HG03469 (cell line): ENCODE measurements around the gene OSBPL5.

Experiments
- ATAC-seq: cut with Tn5 transposase; IDR thresholded peaks from one replicate; pipeline ENCODE4 v1.9.1; 2021; ENCODE audit warnings: mild to moderate bottlenecking, moderate library complexity, moderate number of reproducible peaks; ENCODE audit not compliant: unreplicated experiment

Gene OSBPL5

DNA sequence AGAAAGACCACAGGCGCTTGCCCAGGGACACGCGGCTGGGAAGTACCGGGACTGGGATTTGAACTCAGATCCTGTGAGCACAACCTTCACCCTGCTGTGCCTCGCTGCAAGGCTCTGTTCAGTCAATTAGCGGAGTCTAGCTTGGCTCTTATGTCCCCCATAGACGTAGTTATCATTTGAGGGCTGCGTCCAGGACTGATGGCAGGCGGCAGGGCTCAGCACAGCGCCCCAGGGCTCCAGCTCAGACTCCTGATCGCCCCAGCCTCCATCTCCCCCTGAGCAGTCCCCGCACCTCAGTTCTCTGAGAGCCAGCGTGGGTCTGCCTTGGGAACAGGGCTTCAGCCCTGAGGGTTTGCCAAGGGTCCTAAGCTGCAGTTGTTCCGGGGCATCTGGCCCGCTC, 33.7 kb upstream of the OSBPL5 start:
- ATAC-seq = no peak

DNA sequence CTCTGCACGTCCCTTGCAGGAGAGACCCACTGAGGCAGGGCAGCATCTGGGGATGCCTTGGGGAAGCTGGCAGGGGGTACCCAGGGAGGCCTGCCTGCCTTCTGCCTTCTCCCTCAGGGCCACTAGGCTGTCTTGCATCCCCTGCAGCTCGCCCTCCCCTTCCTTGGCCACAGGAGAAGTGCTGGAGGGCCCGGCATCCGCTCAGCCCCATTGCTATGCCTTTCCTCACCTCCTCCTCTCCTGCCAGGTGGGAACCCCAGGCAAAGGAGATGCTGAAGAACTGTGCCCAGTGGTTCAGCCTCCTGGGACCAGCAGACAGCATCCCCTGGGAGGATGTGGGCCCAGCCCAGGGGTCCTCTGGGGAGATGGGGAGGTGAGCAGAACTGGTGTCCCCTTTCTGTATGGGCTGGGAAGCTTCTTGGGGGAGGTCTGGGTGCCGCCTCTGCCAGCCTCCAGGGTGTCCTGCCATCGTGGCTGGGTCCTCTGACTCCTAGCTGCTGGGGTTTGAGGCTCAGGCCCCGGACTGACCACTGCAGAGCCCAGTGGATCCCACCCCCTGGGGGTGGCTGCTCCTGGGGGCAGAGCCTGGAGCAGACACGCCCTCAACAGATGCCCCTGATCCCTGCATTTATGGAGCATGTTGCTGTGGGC, 32.9 kb upstream of the OSBPL5 start:
- no peak for ATAC-seq

DNA sequence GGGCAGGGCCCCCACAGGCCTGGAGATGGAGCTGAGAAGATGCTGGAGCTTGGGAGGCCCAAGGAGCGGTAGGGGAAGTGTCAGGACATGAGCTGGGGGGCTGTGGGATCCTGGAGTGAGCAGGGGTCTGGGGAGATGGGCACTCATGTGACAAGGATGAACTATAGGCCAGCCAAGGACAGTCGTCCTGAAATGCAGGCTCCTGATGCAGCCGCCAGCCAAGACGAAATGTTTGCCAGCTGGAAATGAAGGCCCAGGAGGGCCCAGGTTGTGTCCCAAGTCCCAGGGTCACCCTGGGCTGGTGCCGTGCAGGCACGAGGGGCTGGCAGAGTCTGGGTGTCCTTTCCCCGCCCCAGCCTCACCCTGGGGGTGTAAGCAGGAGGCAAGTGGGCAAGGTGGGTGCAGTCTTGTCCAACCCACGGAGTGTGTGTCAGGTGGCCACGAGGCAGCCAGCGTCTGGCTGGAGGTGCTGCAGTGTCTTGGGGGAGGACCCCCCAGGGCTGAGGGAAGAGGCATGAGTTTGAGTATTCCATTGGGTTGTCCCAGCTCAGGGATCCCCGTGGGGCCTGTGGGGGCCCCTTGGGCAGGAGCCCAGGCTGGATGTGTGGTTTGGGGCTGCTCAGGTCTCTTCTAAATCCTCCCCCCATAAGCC, 32.1 kb upstream of the OSBPL5 start:
- no peak for ATAC-seq

DNA sequence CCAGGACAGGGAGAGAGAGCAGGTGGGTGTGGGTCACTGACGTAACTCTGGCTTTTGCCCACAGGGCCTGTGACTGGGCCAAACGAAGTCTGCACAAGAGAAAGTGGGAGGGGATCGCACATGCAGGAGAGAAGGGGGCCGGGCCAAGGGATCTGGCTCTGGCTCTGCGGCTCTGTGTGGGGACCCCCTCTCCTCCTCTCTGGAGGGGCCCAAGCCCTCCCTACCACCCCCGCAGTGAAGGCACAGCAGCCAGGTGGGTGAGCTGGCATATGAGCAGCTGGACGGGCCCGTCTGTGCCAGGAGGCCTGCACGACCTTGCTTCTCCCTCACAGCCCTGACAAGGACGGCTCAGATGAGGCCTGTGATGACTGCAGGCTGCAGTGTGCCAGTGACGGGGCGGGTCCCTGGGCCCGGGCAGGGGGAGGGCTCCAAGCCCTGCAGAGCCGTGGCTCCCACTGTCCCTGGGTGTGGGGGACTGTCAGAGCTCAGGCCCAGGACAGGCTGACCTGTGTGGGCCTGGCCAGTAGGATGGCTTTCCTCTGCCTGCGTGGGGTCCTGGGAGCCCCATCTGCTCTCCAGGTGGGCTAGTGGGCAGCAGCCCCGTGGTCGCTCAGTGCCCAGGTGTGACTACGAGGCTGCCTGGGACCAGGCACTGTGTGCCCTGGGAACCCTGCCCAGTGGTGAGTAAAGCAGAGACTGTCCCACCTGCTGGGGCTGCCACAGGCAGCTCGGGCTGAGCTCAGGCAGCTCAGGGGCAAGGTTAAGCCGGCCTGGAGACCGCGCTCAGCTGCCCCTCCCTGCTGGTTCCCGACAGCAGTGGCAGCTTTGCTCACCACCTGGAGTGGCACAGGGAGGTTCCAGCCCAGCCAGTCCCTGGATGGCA, 31.3 kb upstream of the OSBPL5 start:
- no peak for ATAC-seq

- ATAC-seq = no peak
Observed at GRCh38 chr11:3195251-3196160, 30.4 kb upstream of the OSBPL5 start.

GRCh38 chr11:3194016-3194816, 29.1 kb upstream of the OSBPL5 start:
- no peak for ATAC-seq

DNA sequence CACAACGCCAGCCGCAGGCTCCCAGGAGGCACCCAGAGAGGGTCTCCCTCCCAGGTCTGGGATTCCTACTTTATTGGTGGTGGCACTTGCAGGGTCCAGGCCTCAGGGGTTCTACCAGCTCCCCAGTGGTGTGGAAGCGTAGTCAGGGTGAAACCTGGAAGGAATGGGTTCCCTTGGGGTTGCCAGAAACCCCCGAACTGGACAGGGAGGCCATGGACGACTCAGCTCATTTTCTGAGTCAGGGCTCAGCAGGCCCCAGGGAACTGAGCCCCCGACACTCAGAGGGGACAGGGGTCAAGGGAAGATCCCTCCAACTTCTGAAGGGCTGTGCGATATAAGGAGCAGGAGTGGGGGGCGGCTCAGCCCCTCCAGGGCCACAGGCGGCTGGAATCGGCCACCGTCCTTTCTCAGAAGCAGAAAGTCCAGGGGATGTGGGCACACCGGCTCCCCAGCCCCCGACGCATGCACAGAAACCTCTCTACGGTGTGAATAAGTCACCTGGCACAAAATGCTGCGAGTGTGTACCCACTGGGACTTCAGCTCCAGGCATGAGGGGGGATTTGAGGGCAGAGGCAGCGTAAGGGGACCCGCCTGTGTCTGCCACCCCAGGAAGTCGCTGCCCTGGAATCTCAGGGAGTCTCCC, 28.4 kb upstream of the OSBPL5 start:
- ATAC-seq = no peak

- no peak for ATAC-seq
Observed at GRCh38 chr11:3192511-3193372, 27.6 kb upstream of the OSBPL5 start.

DNA sequence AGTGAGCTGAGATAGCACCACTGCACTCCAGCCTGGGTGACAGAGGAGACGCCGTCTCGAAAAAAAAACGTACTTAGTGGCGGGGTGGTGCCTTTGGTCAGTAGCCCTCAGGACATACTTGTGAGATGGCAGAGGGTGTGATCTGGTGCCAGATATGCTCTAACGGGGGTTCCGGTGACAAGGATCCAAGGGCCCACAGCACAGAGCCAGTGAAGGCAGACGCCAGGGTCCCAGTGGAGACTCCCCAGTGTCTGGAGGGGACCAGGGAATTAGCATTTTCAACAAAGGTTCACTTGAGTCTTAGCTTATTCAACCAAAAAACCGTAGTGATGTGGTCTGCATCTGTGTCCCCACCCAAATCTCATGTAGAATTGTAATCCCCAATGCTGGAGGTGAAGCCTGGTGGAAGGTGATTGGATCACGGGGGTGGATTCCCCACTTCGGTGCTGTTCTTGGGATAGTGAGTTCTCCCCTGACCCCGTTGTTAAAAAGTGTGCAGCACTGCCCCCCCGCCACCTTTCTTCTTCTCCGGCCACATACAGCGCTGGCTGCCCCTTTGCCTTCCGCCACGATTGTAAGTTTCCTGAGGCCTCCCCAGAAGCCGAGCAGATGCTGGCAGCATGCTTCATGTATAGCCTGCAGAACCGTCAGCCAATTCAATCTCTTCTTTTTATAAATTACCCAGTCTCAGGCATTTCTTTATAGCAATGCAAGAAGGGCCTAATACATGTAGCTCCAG, 26.6 kb upstream of the OSBPL5 start:
- ATAC-seq = no peak

DNA sequence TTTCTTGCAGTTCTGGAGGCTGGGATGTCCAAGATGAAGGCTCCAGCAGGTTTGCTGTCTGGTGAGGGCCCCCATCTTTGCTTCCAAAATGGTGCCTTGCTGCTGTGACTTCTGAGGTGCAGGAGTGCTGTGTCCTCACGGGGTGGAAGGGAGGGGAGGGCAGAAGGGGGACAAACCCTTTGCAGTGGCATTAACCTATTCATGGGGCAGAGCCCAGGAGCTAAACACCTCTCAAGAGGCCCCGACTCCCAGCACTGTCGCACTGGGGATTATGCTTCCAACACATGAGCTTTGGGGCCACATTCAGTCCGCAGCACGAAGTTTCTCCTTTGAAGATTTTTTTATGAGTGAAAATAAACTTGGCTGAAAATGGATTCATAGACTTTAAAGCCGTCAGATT, 25.5 kb upstream of the OSBPL5 start:
- ATAC-seq = no peak

DNA sequence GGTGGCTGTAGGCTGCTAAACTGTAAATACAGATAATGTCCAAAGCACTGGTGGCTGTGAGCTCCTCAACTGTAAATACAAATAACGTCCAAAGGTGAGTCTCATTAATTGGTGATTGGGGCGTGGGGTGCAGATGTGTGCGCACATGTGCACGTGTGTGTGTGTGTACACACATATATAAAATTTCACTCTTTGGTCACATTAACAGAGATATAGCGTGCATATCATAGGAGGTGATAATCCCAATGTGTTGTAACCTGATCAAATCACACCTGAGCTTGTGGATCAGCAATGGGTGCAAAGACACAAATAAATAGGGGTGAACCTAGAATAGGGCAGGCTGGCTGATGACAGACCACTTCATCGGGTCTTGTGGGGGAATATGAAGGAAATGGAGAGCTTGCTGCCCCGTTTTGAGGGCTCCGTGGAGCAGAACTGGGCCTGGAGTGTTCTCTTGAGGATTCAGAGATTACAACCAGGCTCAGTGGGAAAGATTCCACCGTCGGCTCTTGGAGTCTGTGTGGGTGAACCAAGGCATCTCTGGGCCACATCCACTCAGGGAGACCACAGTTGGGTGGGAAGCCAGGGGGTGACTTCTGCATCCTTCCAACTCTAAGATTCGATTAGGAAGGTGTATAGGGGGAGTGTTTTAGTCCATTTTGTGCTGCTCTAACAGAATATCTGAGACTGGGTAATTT, 24.9 kb upstream of the OSBPL5 start:
- ATAC-seq = no peak

GRCh38 chr11:3189196-3189843, 24.2 kb upstream of the OSBPL5 start:
- no peak for ATAC-seq

DNA sequence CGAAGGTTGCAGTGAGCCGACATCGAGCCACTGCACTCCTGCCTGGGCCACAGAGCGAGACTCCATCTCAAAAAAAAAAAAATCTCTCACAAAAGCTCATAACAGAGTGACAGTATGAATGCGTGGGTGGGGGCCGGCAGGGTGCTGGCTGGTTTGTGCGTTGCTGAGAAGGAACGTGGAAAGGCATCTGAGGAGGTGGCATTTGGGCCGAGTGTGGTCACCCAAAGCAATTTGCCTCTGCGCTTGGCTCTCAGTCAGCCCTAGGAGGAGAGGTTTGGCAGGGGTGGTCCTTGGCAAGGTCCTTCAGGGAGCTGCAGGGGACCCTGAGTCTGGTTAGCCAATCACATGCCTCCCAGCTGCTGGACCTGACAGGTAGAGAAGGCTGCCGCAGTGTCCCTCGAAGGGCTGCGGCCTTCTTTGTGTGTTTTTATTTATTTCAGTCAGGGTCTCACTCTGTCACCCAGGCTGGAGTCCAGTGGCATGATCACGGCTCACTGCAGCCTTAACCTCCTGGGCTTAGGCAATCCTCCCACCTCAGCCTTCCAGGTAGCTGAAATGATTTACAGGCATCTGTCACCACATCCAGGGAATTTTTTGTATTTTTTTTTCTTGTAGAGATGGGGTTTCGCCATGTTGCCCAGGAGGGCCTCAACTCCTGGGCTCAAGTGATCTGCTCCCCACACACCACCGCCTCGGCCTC, 23.5 kb upstream of the OSBPL5 start:
- ATAC-seq = no peak

DNA sequence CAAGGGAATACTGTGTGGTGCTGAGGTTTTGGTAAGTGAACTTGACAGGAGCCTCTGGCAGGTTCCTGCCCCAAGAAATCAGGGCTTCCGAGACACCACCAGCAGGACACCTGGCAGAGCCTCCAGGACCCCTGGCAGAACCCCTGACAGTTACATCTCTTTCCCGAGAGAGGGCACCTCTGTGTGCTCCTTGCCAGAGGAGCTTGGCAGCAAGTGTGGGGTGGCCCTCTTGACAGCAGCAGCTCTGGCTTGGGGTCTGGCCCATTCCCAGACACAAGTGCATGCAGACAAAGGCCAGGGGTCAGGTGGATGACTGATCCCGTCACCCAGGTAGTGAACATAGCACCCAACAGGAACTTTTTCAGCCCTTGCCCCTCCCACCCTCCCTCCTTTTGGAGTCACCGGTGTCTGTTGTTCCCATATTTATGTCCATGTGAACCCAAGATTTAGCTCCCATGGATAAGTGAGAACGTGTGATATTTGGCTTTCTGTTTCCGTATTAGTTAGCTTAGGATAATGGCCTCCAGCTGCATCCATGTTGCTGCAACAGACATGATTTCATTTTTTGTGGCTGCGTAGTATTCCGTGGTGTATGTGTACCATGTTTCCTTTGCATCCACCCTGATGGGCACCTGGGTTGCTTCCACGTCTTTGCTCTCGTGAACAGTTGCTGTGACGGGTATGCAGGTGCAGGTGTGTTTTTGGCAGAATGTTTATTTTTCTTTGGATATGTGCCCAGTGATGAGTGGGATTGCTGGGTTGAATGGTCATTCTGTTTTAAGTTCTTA, 21.2 kb upstream of the OSBPL5 start:
- no peak for ATAC-seq

- ATAC-seq = no peak
Observed at GRCh38 chr11:3184732-3185347, 19.7 kb upstream of the OSBPL5 start.
